ENCODE data around the gene CDH2. TPM values are rescaled to one million over a fixed set of nuclear protein-coding genes. Genes with fewer than 3 reads are reported as not detected.

Gene CDH2
- total RNA-seq, 1 experiment from 2014 or later = 36.2 TPM

GRCh38 chr18:28153485-28154065 is 23.4 kb downstream of the CDH2 start:
- no CpG with 5 or more reads among the region's 3 CpGs for WGBS (ENCODE audit: extremely low coverage, insufficient read length, low lambda C conversion rate)
- Mint-ChIP-seq H3K9me3 (no peaks in the 10 kb centered on the region), H3K4me3 (no peak overlapping the region), H3K27me3 (ENCODE audit: low read depth) (peaks cover 2% of the 10 kb centered on the region; the same call in 1 of the 2 replicates), H3K36me3 (ENCODE audit: insufficient read depth in 1 of 3, low read depth in 3 of 3) (no peaks in the 10 kb centered on the region), H3K4me1 (peaks cover 41 to 58% of the 10 kb centered on the region in 2 experiments), H3K27ac (no peak overlapping the region)
- Histone ChIP-seq H4K5ac (ENCODE audit: insufficient read length, low read depth, low read length) (no peak overlapping the region), H2BK5ac (ENCODE audit: insufficient read length, low read length) (no peak overlapping the region), H4K91ac (ENCODE audit: insufficient read length, low read depth, low read length) (no peak overlapping the region), H3K9ac (ENCODE audit: extremely low read depth, insufficient read length, low read length) (no peak overlapping the region), H3K4ac (ENCODE audit: low read depth, low read length) (no peak overlapping the region), H3K23ac (ENCODE audit: insufficient read length, low read depth, low read length) (no peak overlapping the region), H3K27ac (ENCODE audit: insufficient read length, low read depth, low read length) (no peak overlapping the region), H2BK120ac (ENCODE audit: low read depth, low read length, poor library complexity, severe bottlenecking) (no peak overlapping the region), H4K20me1 (ENCODE audit: control insufficient read depth, insufficient read depth, insufficient read length) (no peaks in the 10 kb centered on the region), H3K27me3 (ENCODE audit: insufficient read depth, low read length) (no peaks in the 10 kb centered on the region), H2AK5ac (ENCODE audit: insufficient read length, low read length) (no peak overlapping the region), H3T11ph (ENCODE audit: low read length) (no peak overlapping the region), H3K79me2 (ENCODE audit: insufficient read depth, low read length) (no peaks in the 10 kb centered on the region), H3K79me1 (ENCODE audit: insufficient read depth, low read depth, low read length, poor library complexity, severe bottlenecking) (no peaks in the 10 kb centered on the region), H3K18ac (ENCODE audit: insufficient read length, low read depth, low read length) (no peak overlapping the region), H3K4me1 (ENCODE audit: insufficient read depth, low read length) (peaks cover 10% of the 10 kb centered on the region; the same call in 1 of the 2 replicates), H2BK20ac (ENCODE audit: low read depth, low read length, poor library complexity, severe bottlenecking) (no peak overlapping the region), H3K23me2 (ENCODE audit: insufficient read length, low read depth, low read length, poor library complexity, severe bottlenecking) (no peaks in the 10 kb centered on the region), H3K14ac (ENCODE audit: insufficient read depth, low read length) (no peak overlapping the region), H2BK12ac (ENCODE audit: insufficient read length, low read depth, low read length) (no peak overlapping the region), H4K8ac (replicated peaks; ENCODE audit: insufficient read length, low read depth, low read length) (no peak overlapping the region), H3K9me3 (ENCODE audit: control insufficient read depth, low read depth, low read length) (no peaks in the 10 kb centered on the region), H3K4me2 (ENCODE audit: insufficient read depth, insufficient read length, low read length) (no peak overlapping the region), H2BK15ac (ENCODE audit: low read depth, low read length) (no peak overlapping the region), H2AFZ (ENCODE audit: low read length) (no peak overlapping the region), H3K56ac (ENCODE audit: insufficient read length, low read depth, low read length) (no peak overlapping the region)
- TF ChIP-seq CTCF (conservative IDR thresholded peaks at IDR 0.05) = no peak
- no peak for DNase-seq
